Stomach (tissue), 4 donors: ENCODE data around the gene ODF4.

Experiments
- CTCF ChIP-seq, 7 experiments: fragments of 450-650 bp in 4 of 7; fragments of 200-600 bp in 3 of 7; sonication (generic) in 3 of 7; IDR thresholded peaks; one replicate each; pipeline ENCODE4 v1.5.1; 2016 to 2019; ENCODE audit warnings: antibody characterized with exemption in 7 of 7, control low read depth in 2 of 7, mild to moderate bottlenecking in 1 of 7
- EP300 ChIP-seq: sonication (generic); formaldehyde crosslinking; IDR thresholded peaks from one replicate; pipeline ENCODE4 v1.6.1; 2017; ENCODE audit warnings: antibody characterized with exemption

- TF ChIP-seq CTCF (IDR thresholded peaks at IDR 0.05): peak in 5 of 7 experiments; percentile 77 to 92 (median 82)
- no peak for TF ChIP-seq EP300
Measured at GRCh38 chr17:8300627-8301242, 38.9 kb upstream of the ODF4 start.
